Osteoblast (primary cell): ENCODE results near the gene UNKL. TPM values are rescaled to one million over a fixed set of nuclear protein-coding genes. Genes with fewer than 3 reads are reported as not detected.
A peak's percentile ranks its signal among the peaks of the same experiment; 100 is the strongest.

Experiments
- DNase-seq: peaks from one replicate; pipeline ENCODE4 v3.0.0; 2011; ENCODE audit warnings: low spot score, mixed read lengths; ENCODE audit not compliant: insufficient read length; ENCODE audit errors: missing footprints
- H2AFZ ChIP-seq: 2 replicates; pipeline ENCODE4 v1.6.0; 2011; ENCODE audit warnings: mild to moderate bottlenecking, low read length
- H3K27ac ChIP-seq: 2 replicates; pipeline ENCODE4 v1.5.1; 2011; ENCODE audit warnings: mild to moderate bottlenecking, low read depth, low read length, moderate library complexity
- H3K27me3 ChIP-seq: 2 replicates; pipeline ENCODE4 v1.6.0; 2012; ENCODE audit warnings: mild to moderate bottlenecking, control low read depth, inconsistent platforms, low read length, moderate library complexity; ENCODE audit not compliant: insufficient read depth
- H3K36me3 ChIP-seq: 2 replicates; pipeline ENCODE4 v1.5.1; 2011; ENCODE audit warnings: mild to moderate bottlenecking, low read length, control low read depth, moderate library complexity; ENCODE audit not compliant: insufficient read depth
- H3K4me1 ChIP-seq: 2 replicates; pipeline ENCODE4 v1.5.1; 2011; ENCODE audit warnings: mild to moderate bottlenecking, low read length, control low read depth, moderate library complexity; ENCODE audit not compliant: insufficient read depth
- H3K4me2 ChIP-seq: 2 replicates; pipeline ENCODE4 v1.6.0; 2011; ENCODE audit warnings: mild to moderate bottlenecking, low read length; ENCODE audit not compliant: insufficient read depth
- H3K4me3 ChIP-seq: fragments of 200-600 bp; sonication (generic); 3 replicates; pipeline ENCODE4 v1.5.1; 2012; ENCODE audit warnings: mild to moderate bottlenecking, low read length, inconsistent platforms; ENCODE audit not compliant: insufficient read depth
- H3K79me2 ChIP-seq: 2 replicates; pipeline ENCODE4 v1.6.0; 2012; ENCODE audit warnings: mild to moderate bottlenecking, low read length, control low read depth, inconsistent platforms; ENCODE audit not compliant: insufficient read depth
- H3K9me3 ChIP-seq: 2 replicates; pipeline ENCODE4 v1.5.1; 2011; ENCODE audit warnings: low read depth, low read length, control low read depth
- H4K20me1 ChIP-seq: 2 replicates; pipeline ENCODE4 v1.6.0; 2012; ENCODE audit warnings: mild to moderate bottlenecking, low read length, control low read depth; ENCODE audit not compliant: insufficient read depth
- CTCF ChIP-seq: IDR thresholded peaks from 2 replicates; pipeline ENCODE4 v1.5.1; 2011; ENCODE audit warnings: mild to moderate bottlenecking, low read depth, low read length, moderate library complexity; ENCODE audit errors: extremely low read depth
- total RNA-seq: library from RNA; depleted of rRNA; stranded (reverse); fragments of >200 nt; gene quantifications from 2 replicates; pipeline ENCODE4 v1.2.3, GENCODE V29; 2012

The UNKL gene
- total RNA-seq, 1 donor = 10.1 TPM

- no peak overlapping the region for H3K4me3 ChIP-seq
- H4K20me1 ChIP-seq = no peaks in the 10 kb centered on the region
- H3K79me2 ChIP-seq = no peaks in the 10 kb centered on the region
- no peak for TF ChIP-seq CTCF
- H3K27ac ChIP-seq = no peak overlapping the region
- H3K9me3 ChIP-seq = no peaks in the 10 kb centered on the region
- H3K36me3 ChIP-seq = no peaks in the 10 kb centered on the region
- H3K4me2 ChIP-seq = no peak overlapping the region
- H3K27me3 ChIP-seq = no peaks in the 10 kb centered on the region
- no peak for DNase-seq
- no peak overlapping the region for H2AFZ ChIP-seq
- H3K4me1 ChIP-seq = peaks cover 8% of the 10 kb centered on the region
Observed at GRCh38 chr16:1383556-1383955, 30.9 kb downstream of the UNKL start.

- H4K20me1 ChIP-seq = peaks cover 2% of the 10 kb centered on the region
- no peak overlapping the region for H3K4me3 ChIP-seq
- no peaks in the 10 kb centered on the region for H3K79me2 ChIP-seq
- H3K4me2 ChIP-seq = no peak overlapping the region
- H3K27ac ChIP-seq = no peak overlapping the region
- H3K4me1 ChIP-seq = peaks cover 9% of the 10 kb centered on the region
- no peak for DNase-seq
- no peak overlapping the region for H2AFZ ChIP-seq
- H3K27me3 ChIP-seq = no peaks in the 10 kb centered on the region
- H3K36me3 ChIP-seq = no peaks in the 10 kb centered on the region
- no peaks in the 10 kb centered on the region for H3K9me3 ChIP-seq
- TF ChIP-seq CTCF = no peak
Observed at GRCh38 chr16:1381612-1382406, 32.7 kb downstream of the UNKL start.

GRCh38 chr16:1380195-1380594, 34.3 kb downstream of the UNKL start:
- no peak for DNase-seq
- no peaks in the 10 kb centered on the region for H3K79me2 ChIP-seq
- no peaks in the 10 kb centered on the region for H3K9me3 ChIP-seq
- peaks cover 2% of the 10 kb centered on the region for H4K20me1 ChIP-seq
- peak overlapping the region; percentile 72 for H3K4me2 ChIP-seq
- no peaks in the 10 kb centered on the region for H3K27me3 ChIP-seq
- H3K27ac ChIP-seq = no peak overlapping the region
- TF ChIP-seq CTCF = no peak
- peaks cover 9% of the 10 kb centered on the region for H3K4me1 ChIP-seq
- no peak overlapping the region for H2AFZ ChIP-seq
- no peak overlapping the region for H3K4me3 ChIP-seq
- H3K36me3 ChIP-seq = no peaks in the 10 kb centered on the region

GRCh38 chr16:1379304-1380076, 35.0 kb downstream of the UNKL start:
- no peaks in the 10 kb centered on the region for H3K36me3 ChIP-seq

More at GRCh38 chr16:1379304-1380076, 35.0 kb downstream of the UNKL start:
- no peaks in the 10 kb centered on the region for H3K9me3 ChIP-seq
- no peak for TF ChIP-seq CTCF
- H3K79me2 ChIP-seq = no peaks in the 10 kb centered on the region
- H3K27ac ChIP-seq = peak overlapping the region; percentile 61
- peaks cover 9% of the 10 kb centered on the region for H3K4me1 ChIP-seq
- peak overlapping the region; percentile 73 for H3K4me3 ChIP-seq
- DNase-seq = peak; percentile 98
- H3K4me2 ChIP-seq = peak overlapping the region; percentile 72
- H2AFZ ChIP-seq = no peak overlapping the region
- no peaks in the 10 kb centered on the region for H3K27me3 ChIP-seq
- peaks cover 2% of the 10 kb centered on the region for H4K20me1 ChIP-seq
